ENCODE data around the gene PARN. TPM values are rescaled to one million over a fixed set of nuclear protein-coding genes. Genes with fewer than 3 reads are reported as not detected.

Gene PARN
- total and polyA plus RNA-seq, 9 of the 15 experiments (the other 6 are each of a cell fraction or from before 2014, with no cell fraction given) = 9.6 to 51.3 (median 40.4) TPM

- TF ChIP-seq E2F4 (CRISPR knock-in tag; IDR thresholded peaks at IDR 0.05; ENCODE audit: low read depth) (no peak), ZNF699 (CRISPR knock-in tag; IDR thresholded peaks at IDR 0.05; ENCODE audit: insufficient replicate concordance) (no peak), BDP1 (IDR thresholded peaks at IDR 0.05; ENCODE audit: insufficient read depth, insufficient read length) (no peak)
Observed at GRCh38 chr16:14566599-14566998, 63.5 kb downstream of the PARN start (continued).

- no peak overlapping the region for H2AFZ ChIP-seq (ENCODE audit: low read depth, low read length)
- no peak overlapping the region for H3K4me2 ChIP-seq (ENCODE audit: insufficient read depth, low read length)
- H3K9ac ChIP-seq (ENCODE audit: insufficient read depth in 1 of 2, low read depth in 2 of 2, low read length in 2 of 2) = no peak overlapping the region
- H3K27me3 ChIP-seq (ENCODE audit: control insufficient read depth in 2 of 2, insufficient read depth in 2 of 2, low read length in 2 of 2) = no peaks in the 10 kb centered on the region
- no TSS peak for BruUV-seq (replicated peaks)
- H3K9me3 ChIP-seq (replicated peaks; ENCODE audit: control insufficient read depth, insufficient read depth, low read depth, low read length) = no peaks in the 10 kb centered on the region
- intact Hi-C loops (cut with micrococcal nuclease) = no loop called here
- in situ Hi-C loops (cut with MboI) = no loop called here
- no peak overlapping the region for H3K4me3 ChIP-seq
- ChIA-PET CTCF (ENCODE audit: low intra/inter-chr PET ratio) (no interaction called here), POLR2A (interaction anchor here (0.6 kb wide), 1 partner anchor 16 kb away, joined by 3 read pairs; no protein-coding TSS in a partner anchor)
- H3K36me3 ChIP-seq (ENCODE audit: control insufficient read depth, insufficient read depth, low read length) = peaks cover 13% of the 10 kb centered on the region
- no peak for TF ChIP-seq BMI1 (IDR thresholded peaks at IDR 0.05; ENCODE audit: low read length)
- no peak for DNase-seq (ENCODE audit: extremely low read depth in 1 of 4, low spot score in 3 of 4)
- ATAC-seq = no peak
- FAIRE-seq = no peak
- WGBS (ENCODE audit: insufficient coverage, low coverage, missing lambda C conversion rate) = 92% methylated on average over 2 of the region's 2 CpGs
- H4K20me1 ChIP-seq (replicated peaks; ENCODE audit: control insufficient read depth, insufficient read depth, low read length) = no peaks in the 10 kb centered on the region
- no peaks in the 10 kb centered on the region for H3K9me1 ChIP-seq (ENCODE audit: control insufficient read depth, insufficient read depth, low read length)
- H3K79me2 ChIP-seq (ENCODE audit: control insufficient read depth, insufficient read depth, low read length) = no peaks in the 10 kb centered on the region
- H3K4me1 ChIP-seq (replicated peaks in 1 of 2; ENCODE audit: control insufficient read depth in 2 of 2, insufficient read depth in 2 of 2, low read length in 2 of 2) = peaks cover 0 to 6% of the 10 kb centered on the region in 2 experiments; a peak in 3 of 5 replicates
- H3K27ac ChIP-seq (ENCODE audit: extremely low read depth, low read depth, low read length) = no peak overlapping the region
Observed at GRCh38 chr16:14565688-14566025, 64.4 kb downstream of the PARN start.

Measured in K562 (cell line).